HG03442 (cell line): ENCODE results near the gene ST3GAL3.

ENCODE experiments used
- ATAC-seq: cut with Tn5 transposase; IDR thresholded peaks from one replicate; pipeline ENCODE4 v1.9.1; 2021; ENCODE audit warnings: mild to moderate bottlenecking, moderate library complexity; ENCODE audit not compliant: unreplicated experiment

The ST3GAL3 gene

DNA sequence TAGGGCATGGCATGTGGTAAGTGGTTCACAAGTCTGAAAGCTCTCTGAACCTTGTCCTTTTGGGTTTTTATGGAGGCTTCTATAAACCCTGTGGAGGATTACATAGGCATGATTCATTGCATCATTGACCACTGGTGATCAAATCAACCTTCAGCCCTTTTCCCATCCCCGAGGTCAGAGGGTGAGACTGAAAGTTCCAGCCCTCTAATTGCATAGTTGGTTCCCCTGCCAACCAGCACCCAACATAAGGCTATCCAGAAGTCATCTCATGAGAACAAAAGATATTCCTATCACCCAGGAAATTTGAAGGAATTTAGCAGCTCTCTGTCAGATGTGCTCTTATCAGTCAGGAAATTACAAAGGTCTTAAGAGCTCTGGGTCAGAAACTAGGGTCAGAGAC, 136.8 kb downstream of the ST3GAL3 start:
- no peak for ATAC-seq

DNA sequence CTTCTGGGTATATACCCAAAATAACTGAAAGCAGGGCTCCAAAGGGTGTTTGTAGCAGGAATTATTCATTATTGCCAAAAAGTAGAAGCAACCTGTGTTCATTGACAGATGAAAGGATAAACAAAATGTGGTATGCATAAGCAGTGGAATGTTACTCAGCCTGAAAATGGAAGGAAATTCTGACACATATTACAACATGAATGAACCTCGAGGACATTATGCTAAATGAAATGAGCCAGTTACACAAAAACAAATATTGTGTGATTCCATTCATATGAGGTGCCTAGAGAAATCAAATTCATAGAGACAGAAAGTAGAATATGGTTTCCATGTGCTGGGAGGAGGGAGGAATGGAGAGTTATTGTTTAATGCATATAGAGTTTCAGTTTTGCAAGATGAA, 140.0 kb downstream of the ST3GAL3 start:
- ATAC-seq: no peak

DNA sequence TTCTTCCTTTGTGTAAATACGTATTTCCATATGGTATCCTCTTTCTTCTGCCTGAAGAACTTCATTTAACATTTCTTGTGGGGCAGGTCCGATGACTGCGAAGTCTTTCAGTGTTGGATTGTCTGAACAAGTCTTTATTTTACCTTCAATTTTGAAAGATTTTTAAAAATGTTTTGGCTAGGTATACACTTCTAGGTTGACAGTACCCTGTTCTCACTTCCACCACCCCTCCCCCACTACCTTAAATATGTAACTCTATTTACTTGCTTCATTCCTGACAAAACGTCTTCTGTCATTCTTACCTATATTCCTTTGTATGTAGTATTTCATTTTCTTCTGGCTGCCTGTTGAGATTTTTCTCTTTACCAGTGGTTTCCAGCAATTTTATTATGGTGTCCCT, 140.5 kb downstream of the ST3GAL3 start:
- no peak for ATAC-seq

DNA sequence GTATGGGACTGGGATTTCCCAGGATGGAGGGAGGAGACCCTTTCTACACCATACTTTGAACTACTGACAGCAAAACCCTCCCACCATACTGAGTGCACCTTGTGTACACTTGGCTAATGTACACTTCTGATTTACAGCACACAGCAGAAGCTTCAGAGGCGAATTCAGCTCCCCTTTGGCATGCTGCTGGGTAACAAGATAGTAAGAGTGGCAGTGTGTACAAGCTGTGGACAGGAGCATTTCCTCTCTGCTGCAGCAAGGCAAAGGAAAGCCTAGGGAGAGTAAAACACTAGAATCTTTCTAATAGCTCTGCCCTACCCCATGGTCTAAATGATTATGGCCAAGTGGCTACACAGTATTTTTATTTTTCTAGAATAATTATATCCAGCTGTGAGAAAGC, 142.3 kb downstream of the ST3GAL3 start:
- no peak for ATAC-seq

- ATAC-seq: no peak
Measured at GRCh38 chr1:43850591-43851233, 143.4 kb downstream of the ST3GAL3 start.

DNA sequence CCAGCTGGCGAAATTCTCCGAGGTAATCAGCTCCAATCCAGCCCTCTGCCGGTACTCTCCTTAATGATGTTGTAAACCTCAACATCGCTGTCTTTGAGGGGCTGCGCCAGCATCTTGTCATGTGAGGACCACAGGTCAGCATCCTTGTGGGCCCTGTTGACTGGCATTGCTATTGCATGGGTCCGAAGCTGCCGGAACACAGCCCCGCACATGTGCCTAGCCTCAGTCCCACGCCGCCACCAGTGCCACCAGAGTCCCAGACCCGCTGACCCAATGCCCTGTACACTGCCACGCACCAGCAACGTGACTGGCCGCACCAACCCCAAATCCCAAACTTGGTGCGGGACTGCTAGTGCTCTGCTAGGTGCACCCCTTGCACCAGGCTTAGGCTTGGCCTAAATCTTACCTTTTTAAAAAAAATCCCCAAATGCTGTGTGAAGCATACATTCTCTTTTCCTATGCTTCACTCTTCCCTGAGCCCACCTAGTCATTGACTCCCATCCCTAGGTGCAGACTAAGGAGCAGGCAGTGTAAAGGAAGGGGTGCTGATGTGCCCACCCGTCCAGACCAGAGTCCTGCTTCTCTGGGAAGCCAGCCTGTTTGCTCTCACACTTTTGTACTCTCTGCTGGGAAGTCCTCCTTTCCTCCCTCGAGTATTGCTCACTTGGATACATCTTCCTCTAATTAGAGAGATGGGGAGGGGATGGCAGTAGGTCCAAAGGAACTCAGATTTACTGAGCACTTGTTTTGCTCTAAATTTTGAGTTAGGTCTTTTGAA, 144.4 kb downstream of the ST3GAL3 start:
- no peak for ATAC-seq

DNA sequence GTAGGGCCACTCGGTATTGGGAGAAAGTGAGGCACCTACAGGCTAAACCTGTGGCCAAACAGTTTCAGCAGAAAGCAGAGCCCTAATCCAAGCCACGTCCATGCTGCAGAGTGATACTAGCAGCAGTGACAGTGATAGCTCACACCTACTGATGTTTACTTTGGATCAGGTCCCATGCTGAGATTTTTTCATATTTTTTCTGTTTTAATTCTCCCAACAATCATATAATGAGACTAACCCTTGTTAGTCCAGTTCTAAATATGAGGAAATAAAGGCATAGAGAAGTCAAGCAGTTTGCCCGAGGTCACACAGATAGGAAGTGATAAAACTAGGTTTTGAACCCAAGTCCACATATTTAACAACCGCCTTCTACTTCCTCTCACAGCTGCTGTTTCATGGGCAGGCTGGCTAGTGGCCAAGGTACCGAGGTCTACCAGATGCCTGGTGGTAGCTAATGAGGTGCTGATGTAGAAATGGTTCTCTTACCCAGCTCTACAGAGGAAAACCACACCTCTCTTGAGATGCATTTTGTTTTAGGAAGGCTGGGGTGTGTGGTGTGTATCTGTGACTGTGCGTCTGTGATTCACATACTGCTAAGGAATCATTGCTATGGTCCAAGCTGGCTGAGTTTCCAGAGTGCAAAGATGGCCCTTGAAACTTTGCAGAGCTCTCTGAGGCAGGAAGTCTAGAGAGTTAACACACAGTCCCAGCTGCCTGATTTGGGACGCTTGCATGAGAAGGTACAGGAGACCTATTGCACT, 146.0 kb downstream of the ST3GAL3 start:
- ATAC-seq: no peak

- no peak for ATAC-seq
Measured at GRCh38 chr1:43854473-43854872, 147.1 kb downstream of the ST3GAL3 start.

DNA sequence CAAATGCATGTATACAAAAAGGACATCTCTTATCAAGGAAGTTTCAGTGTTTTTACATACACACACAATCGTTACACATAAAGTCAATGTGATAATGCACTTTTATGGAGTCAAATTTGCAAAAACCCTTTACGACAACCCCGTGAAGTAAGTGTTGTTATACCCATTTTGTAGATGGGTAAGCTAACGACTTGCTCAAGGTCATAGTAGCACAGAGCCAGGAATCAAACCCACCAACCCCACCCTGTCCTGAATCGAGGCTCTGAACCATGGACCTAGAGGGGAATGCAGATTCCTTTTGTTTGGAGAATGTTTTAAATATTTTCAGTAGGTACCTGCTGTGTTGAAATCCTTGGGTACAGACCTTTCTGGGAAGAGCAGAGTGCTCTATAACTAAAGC, 148.9 kb downstream of the ST3GAL3 start:
- no peak for ATAC-seq

GRCh38 chr1:43857163-43857562, 149.8 kb downstream of the ST3GAL3 start:
- no peak for ATAC-seq

- ATAC-seq: no peak
Measured at GRCh38 chr1:43858324-43858723, 151.0 kb downstream of the ST3GAL3 start.

DNA sequence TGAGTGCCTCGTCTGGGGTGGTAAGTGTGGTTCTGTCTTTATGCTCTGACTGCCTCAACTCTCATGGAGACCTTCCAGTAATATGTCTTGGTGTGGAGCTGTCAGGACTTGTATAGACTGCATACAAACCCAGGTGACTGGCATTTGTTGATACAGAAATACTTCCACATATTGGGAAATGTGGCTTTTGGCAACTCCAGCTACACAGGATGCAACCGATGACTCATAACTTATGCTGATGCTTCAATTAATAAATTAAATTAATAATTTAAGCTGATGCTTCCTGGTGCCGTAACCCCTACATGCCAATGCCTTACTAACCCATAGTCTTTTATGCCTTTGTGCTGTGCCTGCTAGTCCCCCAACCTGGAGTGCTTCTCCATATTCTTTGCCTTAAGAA, 154.0 kb downstream of the ST3GAL3 start:
- ATAC-seq: no peak

DNA sequence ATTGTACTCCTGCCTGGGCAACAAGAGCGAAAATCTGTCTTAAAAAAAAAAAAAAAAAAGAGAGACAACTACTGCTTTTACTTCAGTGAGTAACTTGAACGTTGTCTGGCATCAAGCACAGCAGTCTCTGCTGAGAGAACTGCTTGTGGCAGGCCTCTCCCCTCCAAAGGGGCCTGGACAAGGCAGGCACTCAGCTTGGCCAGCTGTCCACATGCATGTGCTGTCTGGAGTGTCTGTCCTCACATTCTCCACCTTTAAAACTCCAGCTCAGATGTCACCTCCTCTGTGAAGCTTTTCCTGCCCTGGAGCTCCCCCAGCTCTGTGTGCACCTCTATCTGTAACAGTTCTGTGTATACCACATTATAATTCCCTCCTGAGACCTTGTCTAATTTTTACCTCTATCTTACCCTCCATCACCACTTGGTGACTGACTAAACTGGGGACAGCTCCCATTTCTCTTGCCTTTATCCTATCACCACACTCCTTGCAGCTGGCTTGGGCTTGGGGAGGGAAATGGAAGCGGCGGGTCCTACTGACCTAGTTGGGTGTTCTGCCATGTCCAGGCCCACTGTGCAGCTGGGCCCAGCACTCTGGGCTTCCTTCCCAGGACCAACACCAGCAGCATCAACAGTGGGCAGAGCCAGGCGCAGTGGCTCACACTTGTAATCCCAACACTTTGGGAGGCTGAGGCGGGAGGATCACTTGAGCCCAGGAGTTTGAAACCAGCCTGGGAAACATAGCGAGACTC, 154.8 kb downstream of the ST3GAL3 start:
- no peak for ATAC-seq

DNA sequence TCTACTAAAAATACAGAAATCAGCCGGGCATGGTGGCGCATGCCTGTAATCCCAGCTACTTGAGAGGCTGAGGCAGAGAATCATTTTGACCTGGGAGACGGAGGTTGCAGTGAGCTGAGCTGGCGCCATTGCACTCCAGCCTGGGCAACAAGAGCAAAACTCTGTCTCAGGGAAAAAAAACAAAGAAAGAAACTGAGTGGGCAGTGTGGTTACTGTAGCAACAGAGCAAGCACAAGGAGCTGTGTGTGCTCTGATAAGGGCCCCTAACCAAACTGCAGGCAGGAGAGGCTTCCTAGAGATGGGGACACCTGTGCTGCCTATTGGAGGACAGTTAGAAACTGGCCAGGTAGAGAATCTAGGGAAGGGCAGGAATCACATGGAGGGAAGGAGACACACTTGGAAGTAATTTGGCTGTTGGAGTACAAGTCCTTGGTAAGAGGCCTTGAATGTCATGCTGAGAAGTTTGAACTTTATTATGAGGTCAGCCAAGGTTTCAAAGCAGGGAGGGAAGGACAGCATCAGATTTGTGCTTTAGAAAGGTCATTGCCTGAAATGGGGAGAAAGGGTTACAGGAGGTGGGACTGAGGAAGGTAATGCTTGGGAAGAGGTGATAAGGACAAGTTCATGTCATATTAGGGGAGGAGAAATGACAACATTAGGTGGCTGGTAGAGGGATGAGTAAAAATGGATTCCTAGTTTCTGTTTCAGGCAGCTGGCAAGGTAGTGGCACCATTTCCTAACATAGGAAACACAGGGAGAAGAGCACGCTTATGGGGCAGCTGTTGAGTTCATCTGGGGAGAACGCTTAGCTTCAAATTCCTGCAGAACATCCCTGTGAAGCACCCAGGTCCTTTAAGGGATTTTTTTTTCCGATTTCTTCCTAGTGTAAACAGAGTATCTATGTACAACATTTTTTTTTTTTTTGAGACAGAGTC, 157.0 kb downstream of the ST3GAL3 start:
- no peak for ATAC-seq

DNA sequence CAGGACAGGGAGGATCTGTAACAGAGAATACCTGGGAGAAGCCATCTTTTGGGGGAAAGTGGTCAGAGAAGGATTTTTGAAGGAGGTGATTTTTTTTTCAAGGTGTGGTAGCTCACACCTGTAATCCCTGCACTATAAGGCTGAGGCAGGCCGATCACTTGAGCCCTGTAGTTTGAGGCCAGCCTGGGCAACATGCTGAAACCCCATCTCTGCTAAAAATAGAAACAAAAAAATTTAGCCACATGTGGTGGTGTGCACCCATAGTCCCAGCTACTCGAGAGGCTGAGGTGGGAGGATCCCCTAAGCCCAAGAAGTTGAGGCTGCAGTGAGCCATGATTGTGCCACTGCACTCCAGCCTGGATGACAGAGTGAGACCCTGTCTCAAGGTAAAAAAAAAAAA, 158.9 kb downstream of the ST3GAL3 start:
- ATAC-seq: no peak

- no peak for ATAC-seq
Measured at GRCh38 chr1:43867976-43868740, 160.8 kb downstream of the ST3GAL3 start.

- ATAC-seq: no peak
Measured at GRCh38 chr1:43868741-43869067, 161.4 kb downstream of the ST3GAL3 start.

GRCh38 chr1:43870306-43870705, 163.0 kb downstream of the ST3GAL3 start:
- ATAC-seq: no peak

- no peak for ATAC-seq
Measured at GRCh38 chr1:43871181-43871910, 164.0 kb downstream of the ST3GAL3 start.
